ENCODE measurements around the gene RNF13. TPM values are rescaled to one million over a fixed set of nuclear protein-coding genes. Genes with fewer than 3 reads are reported as not detected.
A peak's percentile ranks its signal among the peaks of the same experiment; 100 is the strongest.

The RNF13 gene
- total RNA-seq, 3 donors from 2014 or later = 29.4 to 31.9 (median 30.7) TPM

DNA sequence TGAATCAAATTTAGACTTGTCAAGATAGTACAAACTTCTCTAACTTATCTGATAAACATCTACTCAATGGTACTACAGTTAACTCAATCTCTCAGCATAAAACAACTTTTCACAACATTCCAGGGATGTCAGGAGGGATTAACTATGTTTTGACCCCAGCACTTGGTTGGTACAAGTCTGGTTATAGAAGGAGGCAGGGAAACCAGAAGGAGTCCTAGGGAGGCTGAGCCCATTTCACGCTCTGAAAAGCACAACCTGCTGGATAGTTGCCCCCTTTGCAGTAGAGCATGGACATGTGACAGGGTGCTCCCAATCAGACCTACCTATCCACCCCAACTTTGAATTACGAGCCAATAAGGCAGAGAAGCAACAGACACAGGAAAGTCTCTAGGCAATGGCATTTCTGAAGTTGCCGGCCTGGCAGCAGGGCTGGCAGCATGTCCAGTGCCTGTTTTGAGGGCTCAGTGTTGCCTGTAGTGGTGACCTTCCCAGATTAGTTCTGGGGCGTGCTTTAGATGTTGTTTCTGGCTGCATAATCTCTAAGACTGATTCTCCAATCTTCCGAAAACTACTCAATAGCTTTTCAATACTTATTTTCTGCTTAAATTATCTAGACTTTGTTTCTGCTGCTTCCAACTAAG lies 28.8 kb upstream of the RNF13 start:
- peaks cover 26% of the 10 kb centered on the region for H3K27me3 Mint-ChIP-seq (ENCODE audit: low read depth)
- no peaks in the 10 kb centered on the region for H3K36me3 Mint-ChIP-seq (ENCODE audit: insufficient read depth)
- H3K9me3 Mint-ChIP-seq = no peaks in the 10 kb centered on the region
- H3K4me3 Mint-ChIP-seq = no peak overlapping the region
- H3K4me1 Mint-ChIP-seq (ENCODE audit: low read depth) = peaks cover 7% of the 10 kb centered on the region
- DNase-seq (no peak), ATAC-seq (no peak)

GRCh38 chr3:149790268-149790667 lies 22.7 kb upstream of the RNF13 start:
- H3K27me3 Mint-ChIP-seq (ENCODE audit: low read depth) = peaks cover 35% of the 10 kb centered on the region
- H3K9me3 Mint-ChIP-seq = no peaks in the 10 kb centered on the region
- ATAC-seq (no peak), DNase-seq (no peak)
- H3K36me3 Mint-ChIP-seq (ENCODE audit: insufficient read depth) = no peaks in the 10 kb centered on the region
- H3K4me1 Mint-ChIP-seq (ENCODE audit: low read depth) = no peaks in the 10 kb centered on the region
- no peak overlapping the region for H3K4me3 Mint-ChIP-seq

- no peak overlapping the region for H3K4me3 Mint-ChIP-seq
- DNase-seq = no peak
Observed at GRCh38 chr3:149790698-149791097, 22.3 kb upstream of the RNF13 start.

GRCh38 chr3:149792452-149793270 lies 20.4 kb upstream of the RNF13 start, which contains the start of gene ANKUB1:
Gene ANKUB1, minus strand, starts transcription at chr3:149792554. Its CDS starts 188 bp downstream, at chr3:149792366.
- Mint-ChIP-seq H3K27me3 (ENCODE audit: low read depth) (peaks cover 20% of the 10 kb centered on the region), H3K9me3 (no peaks in the 10 kb centered on the region), H3K36me3 (ENCODE audit: insufficient read depth) (no peaks in the 10 kb centered on the region), H3K4me1 (ENCODE audit: low read depth) (no peaks in the 10 kb centered on the region), H3K4me3 (no peak within 1 kb of the TSS)
- ATAC-seq = no peak
- no peak for DNase-seq

More at GRCh38 chr3:149790698-149791097, 22.3 kb upstream of the RNF13 start:
- no peaks in the 10 kb centered on the region for H3K9me3 Mint-ChIP-seq
- ATAC-seq = no peak
- H3K27me3 Mint-ChIP-seq (ENCODE audit: low read depth) = peaks cover 33% of the 10 kb centered on the region
- H3K4me1 Mint-ChIP-seq (ENCODE audit: low read depth) = no peaks in the 10 kb centered on the region
- H3K36me3 Mint-ChIP-seq (ENCODE audit: insufficient read depth) = no peaks in the 10 kb centered on the region

DNA sequence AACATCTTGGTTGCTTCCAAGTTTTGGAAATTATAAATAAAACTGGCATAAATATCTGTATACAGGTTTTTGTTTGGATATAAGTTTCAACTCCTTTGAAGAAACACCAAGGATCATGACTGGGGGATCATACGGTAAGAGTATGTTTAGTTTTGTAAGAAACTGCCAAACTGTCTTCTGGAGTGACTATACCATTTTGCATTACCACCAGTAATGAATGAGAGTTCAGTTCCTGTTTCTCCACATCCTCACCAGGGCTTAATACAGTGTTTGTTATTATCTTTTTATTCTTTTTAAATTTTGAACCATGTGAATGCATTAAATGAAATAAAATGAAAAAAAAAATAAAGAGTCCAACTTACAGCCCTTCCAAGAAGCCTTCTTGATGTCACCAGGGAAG lies 17.0 kb upstream of the RNF13 start:
- Mint-ChIP-seq H3K9me3 (no peaks in the 10 kb centered on the region), H3K27me3 (ENCODE audit: low read depth) (peaks cover 6% of the 10 kb centered on the region), H3K4me1 (ENCODE audit: low read depth) (no peaks in the 10 kb centered on the region), H3K4me3 (no peak overlapping the region), H3K36me3 (ENCODE audit: insufficient read depth) (no peaks in the 10 kb centered on the region)
- ATAC-seq = no peak
- no peak for DNase-seq

GRCh38 chr3:149800693-149801092 lies 12.3 kb upstream of the RNF13 start:
- ATAC-seq (no peak), DNase-seq (no peak)
- Mint-ChIP-seq H3K9me3 (no peaks in the 10 kb centered on the region), H3K36me3 (ENCODE audit: insufficient read depth) (no peaks in the 10 kb centered on the region), H3K27me3 (ENCODE audit: low read depth) (peaks cover 5% of the 10 kb centered on the region), H3K4me1 (ENCODE audit: low read depth) (no peaks in the 10 kb centered on the region), H3K4me3 (no peak overlapping the region)

GRCh38 chr3:149801195-149801594 lies 11.8 kb upstream of the RNF13 start:
- Mint-ChIP-seq H3K27me3 (ENCODE audit: low read depth) (peaks cover 6% of the 10 kb centered on the region), H3K9me3 (no peaks in the 10 kb centered on the region)

DNA sequence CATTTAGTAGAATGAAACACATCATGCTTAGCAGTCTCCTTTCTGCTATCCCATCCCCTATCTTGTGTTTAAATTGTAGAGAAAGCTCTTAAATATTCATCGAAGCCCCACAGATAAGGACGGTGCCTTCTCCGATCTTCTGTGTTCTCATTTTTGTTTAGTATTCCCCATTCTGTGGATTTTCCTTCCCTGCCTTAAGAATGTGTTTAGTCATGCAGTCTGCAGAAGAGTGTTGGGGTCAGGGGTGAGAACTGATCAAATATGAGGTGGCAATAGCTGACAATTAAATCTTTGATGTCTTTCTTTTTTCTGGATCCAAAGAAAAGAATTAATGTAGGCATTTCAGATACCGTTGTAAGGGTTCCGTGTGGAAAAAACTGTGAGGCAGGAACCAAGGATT lies 11.4 kb upstream of the RNF13 start:
- Mint-ChIP-seq H3K9me3 (no peaks in the 10 kb centered on the region), H3K4me1 (ENCODE audit: low read depth) (peaks cover 2% of the 10 kb centered on the region), H3K36me3 (ENCODE audit: insufficient read depth) (no peaks in the 10 kb centered on the region), H3K27me3 (ENCODE audit: low read depth) (peaks cover 6% of the 10 kb centered on the region), H3K4me3 (no peak overlapping the region)
- DNase-seq (no peak), ATAC-seq (no peak)

More at GRCh38 chr3:149801195-149801594, 11.8 kb upstream of the RNF13 start:
- H3K36me3 Mint-ChIP-seq (ENCODE audit: insufficient read depth) = no peaks in the 10 kb centered on the region
- H3K4me1 Mint-ChIP-seq (ENCODE audit: low read depth) = no peaks in the 10 kb centered on the region
- ATAC-seq (no peak), DNase-seq (no peak)
- no peak overlapping the region for H3K4me3 Mint-ChIP-seq

- Mint-ChIP-seq H3K27me3 (ENCODE audit: low read depth) (peaks cover 3% of the 10 kb centered on the region), H3K9me3 (no peaks in the 10 kb centered on the region), H3K36me3 (ENCODE audit: insufficient read depth) (no peaks in the 10 kb centered on the region), H3K4me3 (no peak overlapping the region), H3K4me1 (ENCODE audit: low read depth) (peaks cover 2% of the 10 kb centered on the region)
- DNase-seq (no peak), ATAC-seq (no peak)
Observed at GRCh38 chr3:149806171-149806778, 6.7 kb upstream of the RNF13 start.

DNA sequence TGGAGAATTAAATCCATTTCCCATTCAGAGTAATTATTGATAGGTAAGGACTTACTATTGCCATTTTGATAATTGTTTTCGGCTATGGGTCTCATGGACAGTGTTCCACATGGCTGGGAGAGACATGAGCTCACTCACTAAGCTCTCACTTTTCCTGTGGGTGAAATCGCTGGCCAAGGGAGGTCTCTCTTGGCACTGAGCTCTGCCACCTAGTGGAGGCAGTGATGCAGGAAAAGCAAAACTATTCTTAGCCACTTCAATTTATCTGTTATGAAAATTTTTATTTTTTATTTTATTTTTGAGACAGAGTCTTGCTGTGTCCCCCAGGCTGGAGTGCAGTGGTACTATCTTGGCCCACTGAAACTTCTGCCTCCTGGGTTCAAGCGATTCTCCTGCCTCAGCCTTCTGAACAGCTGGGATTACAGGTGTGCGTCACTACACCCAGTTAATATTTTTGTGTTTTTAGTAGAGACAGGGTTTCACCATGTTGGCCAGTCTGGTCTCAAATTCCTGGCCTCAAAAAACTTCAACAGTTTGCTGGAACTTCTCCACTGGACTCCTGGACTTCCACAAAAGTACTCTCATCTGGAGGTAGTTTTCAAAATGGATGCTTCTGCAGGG lies 4.7 kb upstream of the RNF13 start:
- H3K4me3 Mint-ChIP-seq = no peak overlapping the region
- H3K27me3 Mint-ChIP-seq (ENCODE audit: low read depth) = peaks cover 3% of the 10 kb centered on the region
- H3K4me1 Mint-ChIP-seq (ENCODE audit: low read depth) = peaks cover 8% of the 10 kb centered on the region
- ATAC-seq = no peak
- H3K9me3 Mint-ChIP-seq = no peaks in the 10 kb centered on the region
- DNase-seq = peak; percentile 25
- H3K36me3 Mint-ChIP-seq (ENCODE audit: insufficient read depth) = no peaks in the 10 kb centered on the region

DNA sequence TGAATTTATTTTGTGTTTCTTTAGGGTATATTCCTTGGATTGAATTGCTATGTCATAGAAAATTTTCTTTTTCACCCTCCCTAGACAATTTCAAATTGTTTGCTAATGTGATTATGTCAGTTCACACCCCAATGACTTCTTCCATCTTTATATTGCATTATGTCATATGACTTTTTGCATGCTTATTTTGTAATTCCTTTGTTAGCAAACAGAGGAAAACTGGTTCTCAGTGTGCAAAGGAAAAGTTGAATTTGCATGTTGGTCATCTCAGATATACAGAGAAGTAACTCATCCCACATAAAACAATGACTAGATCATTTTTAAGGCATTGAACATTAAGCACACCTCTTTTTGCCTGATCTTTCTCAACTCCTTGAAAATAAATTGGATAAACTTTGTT lies 3.3 kb upstream of the RNF13 start:
- no peaks in the 10 kb centered on the region for H3K36me3 Mint-ChIP-seq (ENCODE audit: insufficient read depth)
- DNase-seq (no peak), ATAC-seq (no peak)
- no peak overlapping the region for H3K4me3 Mint-ChIP-seq
- H3K9me3 Mint-ChIP-seq = no peaks in the 10 kb centered on the region
- peaks cover 17% of the 10 kb centered on the region for H3K4me1 Mint-ChIP-seq (ENCODE audit: low read depth)
- peaks cover 3% of the 10 kb centered on the region for H3K27me3 Mint-ChIP-seq (ENCODE audit: low read depth)

DNA sequence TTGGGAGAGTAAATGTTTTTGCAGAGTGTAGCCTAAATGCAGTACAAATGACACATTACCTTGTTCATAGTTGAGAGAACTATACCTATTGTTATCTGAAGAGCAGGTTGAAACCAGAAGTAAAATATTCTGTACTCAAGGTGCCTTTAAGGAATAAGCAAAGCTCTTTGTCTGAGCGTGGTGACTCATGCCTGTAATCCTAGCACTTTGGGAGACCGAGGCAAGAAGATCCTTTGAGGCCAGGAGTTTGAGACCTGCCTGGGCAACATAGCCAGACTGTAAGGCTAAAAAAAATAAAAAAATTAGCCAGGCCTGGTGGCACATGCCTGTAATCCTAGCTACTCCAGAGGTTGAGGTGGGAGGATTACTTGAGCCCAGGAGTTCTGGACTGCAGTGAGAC lies 2.2 kb upstream of the RNF13 start:
- DNase-seq = no peak
- Mint-ChIP-seq H3K36me3 (ENCODE audit: insufficient read depth) (no peaks in the 10 kb centered on the region), H3K4me1 (ENCODE audit: low read depth) (peaks cover 27% of the 10 kb centered on the region), H3K9me3 (no peaks in the 10 kb centered on the region), H3K27me3 (ENCODE audit: low read depth) (no peaks in the 10 kb centered on the region), H3K4me3 (no peak overlapping the region)
- ATAC-seq = no peak

- no peaks in the 10 kb centered on the region for H3K36me3 Mint-ChIP-seq (ENCODE audit: insufficient read depth)
- no peaks in the 10 kb centered on the region for H3K27me3 Mint-ChIP-seq (ENCODE audit: low read depth)
- H3K4me3 Mint-ChIP-seq = peak overlapping the region; percentile 98
- peaks cover 38% of the 10 kb centered on the region for H3K4me1 Mint-ChIP-seq (ENCODE audit: low read depth)
- H3K9me3 Mint-ChIP-seq = no peaks in the 10 kb centered on the region
- no peak for DNase-seq
- ATAC-seq = no peak
Observed at GRCh38 chr3:149812165-149812605, 830 bp upstream of the RNF13 start.

All from activated T-cell treated with anti-CD3 and anti-CD28 coated beads, Interleukin-2, amount 50 U/mL, for 4 hours (primary cell).